GM21390 (cell line): ENCODE data around the gene PBX4.

ENCODE experiments used
- ATAC-seq: cut with Tn5 transposase; IDR thresholded peaks from one replicate; pipeline ENCODE4 v1.9.1; 2021; ENCODE audit not compliant: unreplicated experiment

PBX4 gene

DNA sequence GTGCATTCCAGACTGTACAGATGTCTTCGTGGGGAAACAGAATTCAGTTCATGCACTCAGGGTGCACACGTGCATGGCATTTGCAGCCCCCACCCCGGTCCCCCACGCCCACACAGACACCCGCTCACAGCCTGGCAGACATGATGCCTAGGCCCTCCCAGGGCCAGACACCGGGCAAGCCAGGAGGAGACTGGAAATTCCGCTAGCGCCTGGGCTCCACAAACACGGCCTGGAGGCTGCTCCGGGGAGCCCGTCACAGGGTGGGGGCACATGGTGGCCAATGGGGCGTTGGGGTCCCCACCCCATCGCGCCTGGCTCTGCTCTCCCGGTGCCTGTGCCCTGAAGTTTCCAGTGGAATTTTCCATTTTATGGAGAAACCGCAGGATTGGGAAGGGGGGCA is 76.9 kb downstream of the PBX4 start:
- ATAC-seq = no peak

DNA sequence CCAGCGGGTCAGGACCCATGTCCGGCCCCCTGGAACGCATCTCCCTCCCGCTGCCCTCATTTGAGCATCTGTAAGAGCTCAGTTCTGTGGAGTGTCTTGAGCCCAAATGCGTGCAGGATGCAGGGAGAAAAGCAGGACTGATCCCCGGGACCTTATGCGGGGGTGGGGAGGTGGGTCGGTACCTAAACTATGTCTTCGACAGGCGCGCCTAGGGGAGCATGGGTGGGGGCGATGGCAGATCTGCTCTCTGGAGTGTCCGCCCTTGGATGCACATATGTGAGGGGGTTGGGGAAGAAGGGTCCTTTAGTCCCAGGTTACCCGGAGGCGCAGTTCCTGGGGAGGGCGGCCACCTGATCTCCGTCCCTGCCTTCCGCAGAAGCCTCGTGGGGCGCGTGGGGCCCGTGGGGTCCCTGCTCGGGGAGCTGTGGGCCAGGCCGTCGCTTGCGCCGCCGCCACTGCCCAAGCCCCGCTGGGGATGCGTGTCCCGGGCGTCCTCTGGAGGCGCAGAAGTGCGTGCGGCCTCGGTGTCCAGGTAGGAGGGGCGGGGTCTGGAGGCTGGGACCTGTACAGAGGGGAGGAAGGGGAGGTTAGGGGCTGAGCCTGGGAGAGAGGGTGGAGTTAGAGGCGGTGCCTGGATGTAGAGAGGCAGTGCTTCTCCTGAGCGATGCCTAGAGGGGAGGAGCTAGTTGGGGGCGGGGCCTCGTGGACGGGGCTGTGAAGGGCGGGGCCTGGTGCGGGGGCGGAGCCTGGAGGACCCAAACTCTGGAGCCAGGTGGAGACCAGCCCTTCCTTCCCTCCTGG is 77.6 kb downstream of the PBX4 start:
- ATAC-seq = peak; percentile 58

DNA sequence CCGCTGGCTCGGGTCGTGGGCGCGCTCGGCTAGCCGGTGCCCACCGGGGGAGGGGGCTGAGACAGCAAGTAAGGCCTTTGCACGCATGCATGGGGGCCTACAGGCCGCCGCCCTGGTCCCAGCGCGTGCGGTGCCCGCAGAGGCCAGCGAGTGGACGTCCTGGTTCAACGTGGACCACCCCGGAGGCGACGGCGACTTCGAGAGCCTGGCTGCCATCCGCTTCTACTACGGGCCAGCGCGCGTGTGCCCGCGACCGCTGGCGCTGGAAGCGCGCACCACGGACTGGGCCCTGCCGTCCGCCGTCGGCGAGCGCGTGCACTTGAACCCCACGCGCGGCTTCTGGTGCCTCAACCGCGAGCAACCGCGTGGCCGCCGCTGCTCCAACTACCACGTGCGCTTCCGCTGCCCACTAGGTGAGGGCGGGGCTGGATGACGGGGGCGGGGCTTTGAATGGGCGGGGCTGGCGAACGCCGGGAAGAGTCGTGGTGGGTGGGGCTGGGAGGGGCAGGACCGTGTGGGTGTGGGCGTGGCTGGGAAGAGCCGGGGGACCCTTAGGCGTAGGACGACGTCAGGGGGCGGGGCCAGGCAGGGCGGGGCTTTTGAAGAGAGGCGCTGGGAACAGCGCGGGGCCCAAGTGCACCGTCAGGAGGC is 78.3 kb downstream of the PBX4 start:
- ATAC-seq = no peak

- no peak for ATAC-seq
Observed at GRCh38 chr19:19539698-19540063, 78.8 kb downstream of the PBX4 start.

DNA sequence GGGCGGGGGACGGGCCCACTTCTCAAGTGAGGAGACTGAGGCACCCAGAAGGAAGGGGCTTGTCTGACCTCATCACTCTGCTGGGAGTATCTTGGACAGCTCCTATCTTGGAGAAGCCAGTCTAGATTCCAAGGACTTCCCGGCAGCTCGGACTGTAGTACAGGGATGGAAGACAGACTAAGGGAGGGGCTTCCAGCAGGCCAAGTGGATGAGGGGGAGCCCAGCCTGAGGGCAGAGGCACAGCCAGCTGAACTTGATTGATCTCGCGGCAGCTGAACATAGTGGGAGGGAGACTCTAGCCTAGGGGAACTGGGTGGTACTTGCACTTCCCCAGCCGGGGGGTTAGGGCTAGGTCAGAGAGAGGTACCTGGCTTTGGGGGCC is 79.7 kb downstream of the PBX4 start:
- ATAC-seq = no peak

GRCh38 chr19:19538061-19538784 is 80.3 kb downstream of the PBX4 start, which contains the start of gene CILP2:
CILP2 (plus strand) TSS chr19:19538265; CDS start chr19:19538350, 85 bp downstream.
- ATAC-seq = no peak

DNA sequence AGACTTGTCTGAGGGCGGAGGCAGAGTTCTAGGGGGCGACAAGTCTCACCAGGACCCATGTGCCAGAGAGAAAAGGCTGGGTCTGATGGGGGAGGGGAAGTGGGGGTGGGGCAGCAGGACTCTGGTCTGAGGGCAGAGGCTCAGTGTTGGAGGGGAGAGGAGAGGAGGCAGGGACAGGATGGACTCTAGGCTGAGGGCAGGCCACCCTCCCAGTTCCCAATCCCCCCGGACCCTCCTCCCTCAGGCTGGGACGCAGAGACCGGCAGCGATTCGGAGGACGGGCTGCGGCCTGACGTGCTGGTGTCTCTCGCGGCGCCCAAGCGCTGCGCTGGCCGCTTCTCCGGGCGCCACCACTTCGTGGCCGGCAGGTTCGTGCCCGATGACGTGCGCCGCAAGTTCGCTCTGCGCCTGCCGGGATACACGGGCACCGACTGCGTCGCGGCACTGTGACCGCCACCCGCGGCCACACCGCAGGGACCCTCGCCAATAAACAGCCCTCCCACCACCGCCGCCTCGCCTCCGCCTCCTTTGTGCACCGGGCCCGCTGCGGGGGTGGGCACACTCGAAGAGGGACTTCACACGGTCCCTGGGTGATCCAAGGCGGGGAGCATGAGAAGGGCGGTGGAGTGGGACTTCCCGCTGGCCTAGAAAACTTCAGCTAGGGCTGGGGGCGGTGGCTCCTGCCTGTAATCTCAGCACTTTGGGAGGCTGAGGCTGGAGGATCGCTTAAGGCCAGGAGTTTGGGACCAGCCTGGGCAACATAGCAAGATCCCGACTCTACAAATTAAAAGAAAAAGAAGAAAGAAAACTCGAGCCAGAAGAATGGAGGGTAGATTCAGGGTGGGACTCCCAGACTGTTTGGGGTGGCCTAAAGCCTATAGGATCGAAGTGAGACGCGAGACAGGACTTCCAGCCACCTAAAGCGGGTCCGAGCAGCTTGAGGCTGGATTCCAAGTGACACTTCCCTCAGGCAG is 81.1 kb downstream of the PBX4 start:
- ATAC-seq = no peak

DNA sequence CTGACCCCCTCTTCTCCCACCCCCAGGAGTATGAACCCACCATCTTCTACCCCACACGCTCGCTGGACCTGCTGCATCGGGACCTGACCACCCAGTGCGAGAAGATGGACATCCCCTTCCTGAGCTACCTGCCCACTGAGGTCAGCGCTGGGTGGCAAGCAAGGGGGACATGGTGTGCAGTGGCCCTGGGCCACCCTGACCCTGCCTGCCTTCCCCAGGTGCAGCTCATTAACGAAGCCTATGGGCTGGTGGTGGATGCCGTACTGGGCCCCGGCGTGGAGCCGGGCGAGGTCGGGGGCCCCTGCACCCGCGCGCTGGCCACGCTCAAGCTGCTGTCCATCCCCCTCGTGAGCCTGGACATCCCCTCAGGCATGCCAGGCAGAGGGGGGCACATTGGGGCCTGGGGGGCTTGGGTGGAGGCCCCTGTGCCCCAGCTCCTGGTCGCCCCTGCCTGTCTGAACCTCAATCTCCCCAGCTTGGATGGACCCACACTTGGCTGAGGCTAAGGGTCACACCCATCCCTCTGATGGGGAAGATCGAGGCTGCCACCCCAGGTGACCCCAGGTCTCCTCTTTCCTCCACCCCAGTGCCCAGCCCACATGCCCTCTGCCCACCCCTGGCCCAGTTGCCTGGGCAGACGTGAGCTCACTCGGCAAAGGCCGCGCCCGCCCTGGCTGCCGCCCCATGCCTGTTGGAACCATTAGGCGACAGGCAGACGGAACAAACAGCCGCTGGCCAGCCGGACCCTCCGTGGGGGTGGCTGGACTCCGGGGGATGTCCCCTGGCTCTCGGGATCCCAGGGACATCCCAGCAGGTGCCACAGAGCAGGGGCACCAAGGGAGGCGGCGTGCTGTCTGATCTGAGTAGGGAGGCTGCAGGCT is 82.9 kb downstream of the PBX4 start:
- ATAC-seq = no peak

- ATAC-seq = no peak
Observed at GRCh38 chr19:19534556-19535265, 83.8 kb downstream of the PBX4 start.

- no peak for ATAC-seq
Observed at GRCh38 chr19:19533841-19534240, 84.6 kb downstream of the PBX4 start.

DNA sequence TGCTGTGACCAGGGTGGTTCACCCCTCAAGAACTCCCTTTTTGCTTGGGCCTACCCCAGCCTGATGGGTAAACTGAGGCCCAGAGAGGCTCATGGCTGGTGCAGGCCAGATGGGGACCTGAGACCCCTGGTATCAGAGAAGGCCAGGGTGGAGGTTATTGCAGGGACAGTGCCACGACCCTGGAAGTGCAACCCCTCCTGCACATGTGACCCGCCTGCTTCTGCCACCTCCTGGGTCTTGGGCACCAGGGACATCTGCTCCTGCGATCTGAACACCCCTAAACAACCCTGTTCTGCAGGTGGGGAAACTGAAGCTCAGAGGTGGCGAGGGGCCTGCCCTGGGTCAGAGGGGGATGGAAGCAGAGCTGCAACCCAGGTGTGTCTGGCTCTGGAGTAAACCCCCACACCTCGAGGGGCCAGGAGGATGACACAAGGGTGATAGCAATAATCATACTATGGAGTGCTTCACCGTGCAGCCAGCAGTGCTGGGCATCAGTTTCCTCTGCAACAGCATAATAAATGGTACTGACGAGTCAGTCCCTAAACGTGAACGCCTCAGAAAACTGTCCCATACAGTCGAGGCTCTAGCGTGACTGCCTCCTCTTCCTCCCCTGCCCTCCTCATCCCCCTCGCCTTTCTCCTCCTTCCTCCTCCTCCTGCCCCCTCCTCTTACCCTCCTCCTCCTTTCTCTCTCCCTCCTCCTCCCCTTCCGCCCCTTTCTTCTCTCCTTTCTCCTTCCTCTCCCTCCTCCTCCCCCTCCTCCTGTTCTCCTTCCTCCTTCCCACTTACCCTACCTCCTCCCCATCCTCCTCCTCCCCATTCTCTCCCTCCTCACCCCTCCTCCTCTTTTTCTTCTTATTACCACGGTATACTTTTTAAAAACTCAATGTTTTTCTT is 85.4 kb downstream of the PBX4 start:
- ATAC-seq = no peak

DNA sequence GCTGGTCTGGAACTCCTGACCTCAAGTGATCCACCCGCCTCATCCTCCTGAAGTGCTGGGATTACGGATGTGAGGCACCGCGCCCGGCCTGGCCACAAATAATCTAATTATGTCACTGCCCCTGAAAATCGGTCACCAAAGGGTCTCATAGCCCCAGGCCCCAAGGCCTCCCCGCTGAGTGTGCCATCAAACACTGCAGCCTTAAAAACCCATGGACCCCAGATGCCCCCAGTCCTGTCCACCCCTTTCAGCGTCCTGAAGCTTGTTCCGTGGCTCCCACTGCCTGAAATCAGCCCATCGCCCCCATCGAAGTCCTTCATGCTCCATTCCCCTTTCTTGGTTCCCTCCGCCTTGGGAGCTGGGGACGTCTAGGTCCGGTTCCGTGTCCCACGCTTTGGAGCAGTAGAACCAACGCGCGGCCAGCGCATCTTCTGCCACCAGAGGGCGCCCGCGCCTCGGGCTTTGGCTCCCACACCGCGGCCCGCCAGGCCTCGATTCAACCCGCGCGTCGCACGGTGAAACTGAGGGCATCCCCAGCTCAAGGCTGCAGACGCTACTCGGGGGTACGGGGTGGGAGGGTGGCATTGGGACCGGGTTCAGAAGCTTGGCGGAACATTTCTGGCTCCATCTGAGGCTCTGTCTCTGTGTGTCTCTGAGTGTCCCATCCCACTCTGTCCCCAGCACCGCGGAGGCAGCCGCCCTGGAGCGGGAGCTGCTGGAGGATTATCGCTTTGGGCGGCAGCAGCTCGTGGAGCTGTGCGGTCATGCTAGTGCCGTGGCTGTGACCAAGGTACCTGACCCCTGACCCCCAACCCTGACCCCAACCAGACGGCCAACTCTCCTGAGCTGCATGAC is 86.3 kb downstream of the PBX4 start:
- no peak for ATAC-seq

DNA sequence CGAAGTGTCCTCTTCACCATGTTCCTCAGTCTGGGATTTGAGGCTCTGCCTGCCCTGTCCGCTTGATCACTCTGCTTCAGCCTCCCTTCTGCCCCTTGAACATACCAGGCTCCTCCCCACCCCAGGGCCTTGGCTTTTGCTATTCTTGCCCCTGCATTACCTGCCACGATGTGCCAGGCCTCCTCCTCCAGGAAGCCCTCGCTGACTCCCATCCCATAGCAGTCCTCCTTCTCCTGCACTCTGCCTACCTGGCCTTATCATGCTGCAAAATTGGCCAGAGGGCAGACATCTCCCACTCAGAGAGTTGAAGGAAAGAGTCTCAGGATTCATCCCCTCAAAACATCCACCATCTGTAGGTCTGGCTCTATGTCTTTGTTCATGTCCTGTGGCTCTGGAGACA is 87.6 kb downstream of the PBX4 start:
- ATAC-seq = no peak

DNA sequence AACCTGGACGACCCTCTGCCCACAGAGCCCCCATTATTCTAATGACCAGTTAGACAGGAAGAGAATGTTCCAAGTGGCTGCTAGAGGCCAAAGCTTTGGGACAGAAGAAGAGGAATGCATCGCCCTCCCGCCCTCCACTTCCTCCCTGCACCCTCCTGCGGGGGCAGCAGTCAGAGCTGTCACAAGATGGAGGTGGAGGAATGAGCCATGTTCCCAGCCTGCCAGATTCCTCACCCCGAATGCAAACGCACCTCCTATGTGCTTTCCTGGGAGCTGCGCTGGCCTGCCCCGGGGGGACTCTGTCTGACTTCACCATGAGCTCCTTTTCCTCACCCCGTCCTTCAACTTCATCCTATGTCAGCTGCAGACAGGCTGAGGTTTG is 88.1 kb downstream of the PBX4 start:
- ATAC-seq = no peak

GRCh38 chr19:19529783-19530422 is 88.6 kb downstream of the PBX4 start:
- no peak for ATAC-seq

DNA sequence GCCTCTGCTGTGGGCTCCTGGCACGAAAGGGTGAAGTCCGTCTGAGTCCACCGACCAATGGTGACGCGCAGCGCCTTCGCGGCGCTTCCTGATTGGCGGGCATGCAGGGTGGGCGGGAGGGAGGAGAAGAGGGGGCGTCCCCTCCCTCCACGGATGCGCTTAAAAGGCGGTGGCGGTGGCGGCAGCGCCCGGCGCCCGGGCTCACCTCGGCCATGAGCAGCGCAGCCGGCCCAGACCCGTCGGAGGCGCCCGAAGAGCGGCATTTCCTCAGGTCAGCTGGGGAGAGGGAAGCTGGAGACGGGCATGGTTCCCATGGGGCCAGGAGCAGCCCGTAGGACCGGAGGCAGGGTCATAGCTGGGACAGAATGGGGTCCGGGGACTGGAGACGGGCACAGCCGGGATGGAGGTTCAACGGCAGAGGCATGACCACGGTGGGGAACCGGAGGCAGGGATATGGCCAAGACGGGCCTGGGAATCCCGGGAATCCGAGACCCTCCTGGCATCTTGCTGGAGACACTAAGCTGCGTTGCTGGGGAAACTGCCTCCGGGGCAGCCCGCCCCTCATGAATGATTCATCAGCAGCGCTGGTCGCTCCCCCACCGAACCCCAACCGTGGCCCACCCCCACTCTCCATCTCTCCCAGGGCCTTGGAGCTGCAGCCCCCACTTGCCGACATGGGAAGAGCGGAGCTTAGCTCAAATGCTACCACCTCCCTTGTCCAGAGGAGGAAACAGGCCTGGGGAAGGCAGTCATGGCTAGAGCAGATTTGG is 89.6 kb downstream of the PBX4 start, which contains the start of gene YJEFN3:
YJEFN3 (plus strand) TSS at position 191 of the 770 bp plus-strand sequence; CDS start at position 213, 22 bp downstream.
- ATAC-seq = no peak
